ENCODE results near the gene IFT122.

IFT122 gene

GRCh38 chr3:129442486-129442885 lies 2.5 kb downstream of the IFT122 start:
- no peak for DNase-seq

DNA sequence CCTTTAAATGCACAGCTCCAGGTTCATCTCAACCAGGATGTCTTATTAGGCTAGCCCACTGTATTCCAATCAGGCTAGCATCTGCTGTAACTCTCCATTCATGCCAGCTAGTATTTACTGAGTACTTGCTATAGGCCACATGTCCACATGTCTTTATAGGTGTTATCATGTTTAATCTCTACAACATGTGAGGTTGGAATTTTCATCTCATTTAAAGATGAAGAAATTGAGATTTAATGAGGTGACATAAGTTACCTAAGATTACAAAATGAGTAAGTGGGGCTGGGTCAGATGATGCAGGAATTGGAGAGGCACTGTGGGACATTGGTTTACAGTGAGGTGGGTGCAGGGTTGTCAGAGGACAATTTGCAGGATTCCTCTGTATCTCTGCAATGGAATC lies 2.9 kb downstream of the IFT122 start:
- no peak for DNase-seq

DNA sequence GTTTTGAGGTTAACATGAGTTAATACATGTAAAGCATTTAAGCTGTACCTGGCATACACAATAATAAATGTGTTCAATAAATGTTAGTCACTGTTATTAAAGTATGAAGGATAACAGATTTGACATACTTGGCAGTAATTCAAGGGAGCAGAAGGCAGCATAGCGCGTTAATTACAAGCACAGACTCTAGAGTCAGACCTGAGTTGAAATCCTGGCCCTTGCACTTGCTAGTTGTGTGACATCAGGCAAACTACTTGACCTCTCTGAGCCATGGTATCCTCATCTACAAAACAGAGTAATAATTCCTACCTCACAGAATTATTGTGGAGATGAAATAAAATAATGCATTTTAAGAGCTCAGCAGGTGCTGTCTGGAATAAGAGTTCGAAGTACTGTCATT lies 5.4 kb downstream of the IFT122 start:
- no peak for DNase-seq

DNA sequence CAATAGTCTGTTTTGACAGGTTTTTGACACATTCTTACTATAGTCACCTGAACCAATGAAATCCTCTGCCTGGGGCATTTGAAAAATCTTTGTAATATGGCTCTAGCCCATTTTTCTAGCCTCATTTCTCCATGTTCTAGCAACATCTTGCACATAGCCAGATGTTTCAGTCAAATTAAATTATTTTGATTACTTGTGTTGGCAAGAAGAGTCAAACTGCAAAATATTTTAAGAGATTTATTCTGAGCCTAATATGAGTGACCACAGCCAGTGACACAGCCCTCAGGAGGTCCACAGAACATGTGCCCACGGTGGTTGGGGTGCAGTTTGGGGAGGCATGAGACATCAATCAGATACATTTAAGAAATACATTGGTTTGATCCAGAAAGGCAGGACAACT lies 6.9 kb downstream of the IFT122 start:
- no peak for DNase-seq

GRCh38 chr3:129448186-129448895 lies 8.3 kb downstream of the IFT122 start:
- no peak for DNase-seq

DNA sequence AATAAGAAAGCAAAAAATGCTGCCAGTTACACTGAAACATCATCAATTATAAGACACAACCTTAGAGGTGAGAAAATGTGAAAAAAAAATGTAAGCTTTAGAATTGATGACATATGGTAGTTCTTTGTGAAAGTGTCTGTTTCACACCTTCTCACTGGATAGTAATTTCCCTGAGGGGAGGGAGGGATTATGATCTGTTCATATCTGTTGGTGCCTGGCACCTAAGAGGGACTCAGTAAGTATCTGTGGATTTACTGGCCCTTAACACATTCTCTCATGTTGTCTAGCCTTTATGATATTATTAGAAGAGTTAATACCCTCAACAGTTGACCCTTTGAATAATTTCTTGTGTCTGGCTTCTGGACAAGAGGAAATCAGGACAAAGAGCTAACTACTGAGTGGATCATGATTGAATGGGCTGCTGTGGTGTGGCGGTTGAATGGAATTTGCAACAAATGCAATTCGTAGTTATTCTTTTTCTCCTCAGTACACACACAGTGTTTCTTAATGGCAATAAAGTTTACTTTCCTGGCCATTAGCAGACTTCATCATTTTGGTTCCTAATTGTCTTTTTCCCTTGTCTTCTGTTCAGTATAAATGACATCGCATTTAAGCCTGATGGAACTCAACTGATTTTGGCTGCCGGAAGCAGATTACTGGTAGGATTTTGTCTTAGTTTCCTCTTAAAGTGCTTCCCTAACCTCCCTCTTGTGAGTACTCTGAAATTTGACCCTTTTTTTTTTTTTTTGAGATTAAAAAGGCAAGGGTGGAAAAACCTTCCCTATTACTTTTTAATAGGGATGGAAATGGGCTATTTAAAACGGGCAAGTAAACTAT lies 9.5 kb downstream of the IFT122 start:
- DNase-seq, result no peak

DNA sequence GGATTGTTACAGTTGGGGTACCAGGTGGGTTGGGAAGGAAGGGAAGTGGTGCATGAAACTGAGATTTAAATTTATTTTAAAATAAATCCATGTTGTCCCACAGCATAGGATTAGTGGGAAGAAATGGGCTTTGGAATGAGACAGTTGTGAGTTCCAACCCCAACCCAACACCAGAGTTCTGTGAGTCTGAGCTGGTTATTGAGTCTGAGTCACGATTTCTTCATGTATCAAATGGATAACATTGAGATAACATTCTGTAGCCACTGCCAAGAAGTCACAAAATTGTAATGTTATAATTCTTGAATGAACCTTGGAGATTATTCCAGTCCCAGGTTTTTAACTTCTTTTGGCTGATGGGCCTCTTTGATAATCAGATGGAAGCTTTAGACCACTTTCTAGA lies 13.7 kb downstream of the IFT122 start:
- DNase-seq, result no peak

DNA sequence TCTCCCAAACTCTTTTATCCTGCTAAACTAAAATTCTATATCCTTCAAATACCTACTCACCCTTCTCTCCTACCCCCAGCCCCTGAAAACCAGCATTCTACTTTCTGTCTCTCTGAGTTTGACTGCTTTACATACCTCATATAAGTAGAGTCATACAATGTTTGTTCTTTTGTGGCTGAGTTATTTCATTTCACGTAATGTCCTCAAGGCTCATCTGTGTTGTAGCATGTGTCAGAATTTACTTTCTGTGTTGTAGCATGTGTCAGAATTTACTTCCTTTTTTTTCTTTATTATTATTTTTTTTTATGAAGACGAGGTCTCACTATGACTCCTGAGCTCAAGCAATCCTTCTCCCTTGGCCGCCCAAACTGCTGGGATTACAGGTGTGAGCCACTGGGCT lies 20.1 kb downstream of the IFT122 start:
- no peak for DNase-seq

- no peak for DNase-seq
These were observed 20.5 kb downstream of the IFT122 start for GRCh38 chr3:129460572-129460971.

DNA sequence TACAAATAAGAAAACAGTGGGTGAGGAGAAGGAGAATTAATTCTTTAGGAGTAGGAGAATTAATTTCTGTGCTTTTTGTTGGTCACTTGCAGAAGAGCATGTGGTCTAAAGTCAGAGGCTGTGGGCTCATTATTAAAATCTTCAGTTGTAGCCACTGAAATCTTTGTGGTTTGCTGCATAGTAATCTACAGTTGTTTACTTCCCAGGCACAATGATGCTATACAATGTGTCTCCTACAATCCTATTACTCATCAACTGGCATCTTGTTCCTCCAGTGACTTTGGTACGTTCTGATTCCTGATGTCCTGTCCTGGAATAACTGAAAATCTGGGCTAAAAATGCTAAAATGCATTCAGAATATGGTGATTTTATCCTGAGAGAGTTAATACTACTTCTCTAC lies 21.0 kb downstream of the IFT122 start:
- no peak for DNase-seq

- no peak for DNase-seq
These were observed 21.6 kb downstream of the IFT122 start for GRCh38 chr3:129461461-129462146.

GRCh38 chr3:129462361-129462968 lies 22.4 kb downstream of the IFT122 start:
- DNase-seq, result no peak

GRCh38 chr3:129463094-129463493 lies 23.1 kb downstream of the IFT122 start:
- no peak for DNase-seq

DNA sequence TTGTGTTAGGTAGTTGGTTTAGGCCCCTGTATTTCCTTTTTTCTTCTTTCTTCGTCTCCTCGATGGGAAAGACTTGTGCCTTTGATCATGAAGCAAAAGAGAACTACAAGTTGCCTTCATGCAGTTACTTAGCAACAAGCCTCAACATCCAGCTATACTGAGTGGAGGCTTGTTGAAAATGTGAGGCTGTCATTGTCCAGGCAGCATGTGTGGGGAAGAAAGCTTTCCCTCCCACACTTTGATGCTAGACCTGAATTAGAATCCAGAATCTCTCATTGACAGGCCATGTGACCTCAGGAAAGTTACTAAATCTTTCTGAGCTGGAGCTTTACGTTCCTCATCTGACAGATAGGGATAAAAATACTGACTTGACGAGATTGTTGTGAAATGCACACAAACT lies 23.7 kb downstream of the IFT122 start:
- no peak for DNase-seq

DNA sequence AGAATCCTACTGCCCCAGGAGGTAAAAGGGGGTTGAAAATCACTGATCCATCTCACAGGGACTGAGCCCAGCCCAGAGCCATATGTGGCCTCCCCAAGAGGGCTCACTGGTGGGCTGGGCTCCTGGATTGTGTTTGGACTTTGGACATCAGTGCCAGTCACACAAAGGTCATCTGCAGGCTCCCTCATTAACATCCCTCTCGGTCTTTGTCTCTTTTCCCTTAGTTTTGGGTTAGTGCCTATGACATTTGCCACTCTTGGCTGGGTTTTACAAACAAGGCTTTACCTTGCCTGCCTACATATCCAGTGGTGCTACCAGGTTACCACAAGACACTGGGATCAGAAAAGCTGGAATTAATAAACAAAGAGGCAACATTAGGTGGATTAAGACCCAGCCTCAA lies 27.9 kb downstream of the IFT122 start:
- no peak for DNase-seq

DNA sequence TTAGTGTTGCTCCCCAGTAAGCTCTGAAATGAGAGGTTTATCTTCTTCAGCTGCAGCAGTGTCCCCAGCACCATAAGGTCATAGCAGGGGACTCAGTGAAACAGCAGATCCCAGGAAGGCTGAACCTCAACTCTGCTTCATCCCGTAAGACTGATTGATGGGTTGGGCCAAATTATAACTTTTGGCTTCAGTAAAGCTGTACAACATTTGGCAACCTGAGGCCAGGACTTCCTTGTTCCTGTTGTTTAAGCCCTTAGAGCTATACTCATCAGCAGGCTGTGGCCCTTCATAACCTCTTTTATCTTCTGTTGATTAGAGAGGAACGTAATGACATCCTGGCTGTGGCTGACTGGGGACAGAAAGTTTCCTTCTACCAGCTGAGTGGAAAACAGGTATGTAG lies 29.0 kb downstream of the IFT122 start:
- no peak for DNase-seq

- DNase-seq, result no peak
These were observed 30.8 kb downstream of the IFT122 start for GRCh38 chr3:129470861-129471260.

DNA sequence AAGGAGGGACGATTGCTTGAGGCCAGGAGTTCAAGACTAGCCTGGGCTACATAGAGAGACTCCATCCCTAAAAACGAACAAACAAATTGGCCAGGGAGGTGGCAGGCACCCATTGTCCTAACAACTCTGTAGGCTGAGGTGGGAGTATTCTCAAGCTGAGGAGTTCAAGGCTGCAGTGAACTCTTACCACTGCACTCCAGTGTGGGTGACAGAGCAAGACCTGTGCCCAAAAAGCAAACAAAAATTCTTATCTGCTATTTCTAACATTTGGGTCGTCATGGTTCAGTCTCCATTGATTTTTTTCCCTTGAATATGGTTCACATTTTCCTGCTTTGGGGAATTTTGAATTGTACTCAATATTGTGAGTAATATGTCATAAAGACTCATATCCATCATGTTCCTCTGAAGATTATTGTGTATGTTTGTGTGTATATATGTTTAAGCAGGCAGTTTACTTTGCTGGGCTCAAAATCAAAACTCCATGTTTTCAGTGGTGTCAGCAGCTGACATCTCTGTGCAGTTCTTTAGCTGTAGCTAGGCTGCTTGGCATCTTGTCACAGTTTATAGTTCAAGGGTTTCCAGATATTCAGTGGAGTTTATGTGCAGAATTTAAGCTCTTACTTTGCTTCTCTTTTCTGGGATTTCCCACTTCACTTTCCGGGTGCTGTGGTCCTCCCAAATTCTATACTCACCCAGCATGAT lies 33.2 kb downstream of the IFT122 start:
- no peak for DNase-seq

DNA sequence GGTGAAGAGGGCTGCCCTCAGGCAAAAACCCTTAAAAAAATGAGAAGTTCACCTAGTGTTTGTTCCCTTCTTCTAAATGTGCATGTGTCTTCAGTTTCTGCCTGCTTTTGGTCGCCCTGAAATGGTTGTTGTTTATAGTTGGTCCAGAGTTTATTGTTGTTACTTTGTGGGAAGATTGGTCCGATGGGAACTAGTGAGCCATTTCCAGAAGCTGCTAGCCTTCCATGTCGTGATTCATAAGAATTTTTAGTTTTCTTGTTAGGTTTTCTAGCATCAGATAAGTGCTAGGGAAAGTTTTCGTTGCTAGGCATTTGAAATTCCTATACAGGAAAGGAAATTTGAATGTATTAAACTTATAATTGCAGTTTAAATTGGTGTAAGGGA lies 33.7 kb downstream of the IFT122 start:
- no peak for DNase-seq

DNA sequence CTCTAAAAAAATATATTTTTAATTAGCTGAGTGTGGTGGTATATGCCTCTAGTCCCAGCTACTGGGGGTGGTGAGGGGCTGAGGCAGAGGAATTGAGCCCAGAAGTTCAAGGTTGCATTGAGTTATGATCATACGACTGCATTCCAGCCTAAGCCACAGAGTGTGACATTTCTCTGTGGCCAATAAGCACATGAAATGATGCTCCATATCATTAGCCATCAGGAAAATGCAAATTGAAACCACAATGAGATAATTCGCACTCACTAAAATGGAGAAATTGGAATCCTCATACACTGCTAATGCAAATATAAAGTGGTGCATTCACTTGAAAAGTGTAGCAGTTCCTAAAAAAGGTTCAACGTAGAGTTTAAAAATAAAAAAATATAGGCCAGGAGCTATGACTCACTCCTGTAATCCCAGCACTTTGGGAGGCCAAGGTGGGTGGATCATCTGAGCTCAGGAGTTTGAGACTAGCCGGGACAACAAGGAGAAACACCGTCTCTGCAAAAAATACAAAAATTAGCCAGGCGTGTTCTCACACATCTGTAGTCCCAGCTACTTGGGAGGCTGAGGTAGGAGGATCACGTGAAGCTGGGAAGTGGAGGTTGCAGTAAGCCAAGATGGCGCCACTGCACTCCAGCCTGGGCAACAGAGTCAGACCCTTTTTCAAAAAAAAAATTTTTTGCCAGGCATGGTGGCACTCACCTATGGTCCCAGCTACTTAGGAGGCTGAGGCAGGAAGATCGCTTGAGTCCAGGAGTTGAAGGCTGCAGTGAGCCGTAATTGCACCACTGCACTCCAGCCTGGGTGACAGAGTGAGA lies 35.2 kb downstream of the IFT122 start:
- no peak for DNase-seq

DNA sequence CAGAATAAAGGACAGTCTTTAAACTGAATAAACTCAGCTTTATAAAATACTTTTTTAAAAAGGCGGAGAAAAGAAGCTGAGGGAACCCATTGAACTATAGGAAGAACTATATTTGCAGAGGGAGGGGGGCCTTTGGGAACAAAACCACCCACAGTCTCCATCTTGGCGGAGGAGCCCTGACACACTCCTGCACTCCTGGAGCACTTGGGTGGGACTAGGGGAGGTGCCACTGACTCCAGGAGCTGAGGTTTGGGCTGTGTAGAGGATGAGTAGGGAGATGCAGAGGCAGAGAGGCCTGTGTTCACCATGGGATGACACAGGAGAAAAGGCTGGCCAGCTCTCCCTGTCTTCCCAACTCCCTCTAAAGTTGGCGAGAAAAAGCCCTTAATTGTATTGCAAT lies 35.8 kb downstream of the IFT122 start:
- DNase-seq, result no peak

DNA sequence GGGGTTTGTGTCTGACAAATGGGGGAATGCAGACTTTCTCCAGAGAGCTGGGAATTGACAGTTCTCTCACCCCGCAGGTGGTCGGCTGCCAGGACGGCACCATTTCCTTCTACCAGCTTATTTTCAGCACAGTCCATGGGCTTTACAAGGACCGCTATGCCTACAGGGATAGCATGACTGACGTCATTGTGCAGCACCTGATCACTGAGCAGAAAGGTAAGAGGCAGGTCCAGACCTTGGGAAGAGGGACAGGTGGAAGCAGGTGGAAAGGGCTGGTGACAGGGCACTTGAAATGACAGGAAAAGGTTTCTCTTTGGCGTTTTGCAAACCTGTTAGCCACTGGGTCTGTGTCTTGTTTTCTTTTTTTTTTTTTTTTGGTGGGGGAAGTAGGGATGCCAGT lies 36.6 kb downstream of the IFT122 start:
- no peak for DNase-seq
